ENCODE measurements around the gene PEX14. TPM values are rescaled to one million over a fixed set of nuclear protein-coding genes. Genes with fewer than 3 reads are reported as not detected.
"Not testable (repeated sequence)": the region's sequence is repeated elsewhere in the genome, so short reads cannot be mapped to it uniquely, and the experiment has no call there.

PEX14 gene
- total and polyA plus RNA-seq, 10 of the 15 experiments (the other 5 are each of a cell fraction or from before 2014, with no cell fraction given): 1.4 to 23.2 (median 12.0) TPM

- not testable (repeated sequence) for H3K4me3 ChIP-seq; BruUV-seq (replicated peaks); H4K20me1 ChIP-seq (ENCODE audit: control insufficient read depth, insufficient read depth); FAIRE-seq; H2AFZ ChIP-seq (ENCODE audit: control insufficient read depth, low read depth, low read length); H3K4me2 ChIP-seq (ENCODE audit: control insufficient read depth, insufficient read depth); ATAC-seq; H3K27ac ChIP-seq (ENCODE audit: control insufficient read depth, insufficient read depth); H3K27me3 ChIP-seq (replicated peaks in 1 of 2; ENCODE audit: control insufficient read depth in 2 of 2, insufficient read depth in 2 of 2, low read length in 1 of 2); H3K36me3 ChIP-seq (ENCODE audit: control insufficient read depth in 2 of 2, insufficient read depth in 2 of 2, low read length in 1 of 2); H3K9ac ChIP-seq (ENCODE audit: control insufficient read depth, insufficient read depth, low read length); H3K9me3 ChIP-seq (replicated peaks; ENCODE audit: control insufficient read depth, insufficient read depth, low read length); DNase-seq (ENCODE audit: low read depth, low spot score)
- intact Hi-C loops (cut with micrococcal nuclease; ENCODE audit: unreplicated experiment) (loop anchor here (2.0 to 10.0 kb wide), 3 partner anchors 99 to 435 kb away; no protein-coding TSS in a partner anchor), in situ Hi-C loops (cut with MboI) (loop anchor here (5.0 kb wide), 2 partner anchors 366 to 436 kb away; no protein-coding TSS in a partner anchor)
- Histone ChIP-seq H3K79me2 (ENCODE audit: control insufficient read depth, insufficient read depth, low read length) (peaks cover 23% of the 10 kb centered on the region), H3K4me1 (ENCODE audit: control insufficient read depth, insufficient read depth, low read length) (peaks cover 21% of the 10 kb centered on the region)
- 87% methylated on average over 12 of the region's 12 CpGs for WGBS (ENCODE audit: insufficient coverage, insufficient replicate concordance, low lambda C conversion rate, missing lambda C conversion rate)
- POLR2A ChIA-PET: interaction anchor here (0.7 to 1.6 kb wide), 2 partner anchors 9 to 11 kb away, joined by 4 to 5 read pairs; no protein-coding TSS in a partner anchor
- CTCF ChIA-PET: interaction anchor here (1.0 to 6.4 kb wide), 10 partner anchors 11 to 436 kb away, joined by 3 to 117 read pairs (median 4); no protein-coding TSS in a partner anchor
- RAD21 ChIA-PET (ENCODE audit: unreplicated experiment): interaction anchor here (1.1 to 2.6 kb wide), 2 partner anchors 12 to 506 kb away, joined by 3 to 23 read pairs; partner anchors contain the start of gene TARDBP
- SMC1A ChIA-PET (ENCODE audit: uncharacterized antibody, unreplicated experiment): interaction anchor here (1.1 to 5.3 kb wide), 4 partner anchors 10 to 405 kb away, joined by 3 to 71 read pairs (median 11); no protein-coding TSS in a partner anchor
Observed at GRCh38 chr1:10506046-10506676, 31.4 kb downstream of the PEX14 start.

GRCh38 chr1:10506677-10507047 is 31.9 kb downstream of the PEX14 start:
- ChIA-PET POLR2A (interaction anchor here (1.6 kb wide), 1 partner anchor 12 kb away, joined by 4 read pairs; no protein-coding TSS in a partner anchor), SMC1A (ENCODE audit: uncharacterized antibody, unreplicated experiment) (interaction anchor here (1.1 to 5.3 kb wide), 7 partner anchors 10 to 404 kb away, joined by 3 to 71 read pairs (median 3); no protein-coding TSS in a partner anchor), RAD21 (ENCODE audit: unreplicated experiment) (interaction anchor here (1.2 to 2.6 kb wide), 6 partner anchors 12 to 363 kb away, joined by 3 to 23 read pairs (median 4); no protein-coding TSS in a partner anchor), CTCF (interaction anchor here (0.6 to 6.4 kb wide), 22 partner anchors 11 to 531 kb away, joined by 3 to 117 read pairs (median 6); no protein-coding TSS in a partner anchor)
- peaks cover 1 to 3% of the 10 kb centered on the region in 2 experiments; a peak in 1 of 4 replicates for H3K36me3 ChIP-seq (ENCODE audit: control insufficient read depth in 2 of 2, insufficient read depth in 2 of 2, low read length in 1 of 2)
- H3K79me2 ChIP-seq (ENCODE audit: control insufficient read depth, insufficient read depth, low read length): peaks cover 28% of the 10 kb centered on the region
- no peak overlapping the region for H2AFZ ChIP-seq (ENCODE audit: control insufficient read depth, low read depth, low read length)
- H3K4me3 ChIP-seq: no peak overlapping the region
- H3K4me1 ChIP-seq (ENCODE audit: control insufficient read depth, insufficient read depth, low read length): peaks cover 26% of the 10 kb centered on the region
- WGBS (ENCODE audit: insufficient coverage, insufficient replicate concordance, low lambda C conversion rate, missing lambda C conversion rate): 93% methylated on average over 4 of the region's 4 CpGs
- no peak for FAIRE-seq
- no peaks in the 10 kb centered on the region for H3K9me3 ChIP-seq (replicated peaks; ENCODE audit: control insufficient read depth, insufficient read depth, low read length)
- no peak for ATAC-seq
- H3K9ac ChIP-seq (ENCODE audit: control insufficient read depth, insufficient read depth, low read length): no peak overlapping the region
- H3K4me2 ChIP-seq (ENCODE audit: control insufficient read depth, insufficient read depth): no peak overlapping the region
- no peak overlapping the region for H3K27ac ChIP-seq (ENCODE audit: control insufficient read depth, insufficient read depth)
- no peak for DNase-seq (ENCODE audit: low read depth, low spot score)
- intact Hi-C loops (cut with micrococcal nuclease; ENCODE audit: unreplicated experiment): loop anchor here (2.0 to 10.0 kb wide), 3 partner anchors 98 to 434 kb away; no protein-coding TSS in a partner anchor
- BruUV-seq (replicated peaks): no TSS peak
- H4K20me1 ChIP-seq (ENCODE audit: control insufficient read depth, insufficient read depth): no peaks in the 10 kb centered on the region
- H3K27me3 ChIP-seq (replicated peaks in 1 of 2; ENCODE audit: control insufficient read depth in 2 of 2, insufficient read depth in 2 of 2, low read length in 1 of 2): no peaks in the 10 kb centered on the region
- in situ Hi-C loops (cut with MboI): loop anchor here (5.0 kb wide), 2 partner anchors 366 to 436 kb away; no protein-coding TSS in a partner anchor
- TF ChIP-seq RBBP5 (conservative IDR thresholded peaks at IDR 0.05) (no peak), TBL1XR1 (IDR thresholded peaks at IDR 0.05; ENCODE audit: low read depth, low read length) (no peak), CBFB (IDR thresholded peaks at IDR 0.05; ENCODE audit: low read depth) (no peak), BACH1 (IDR thresholded peaks at IDR 0.05; ENCODE audit: borderline replicate concordance) (no peak), POLR2AphosphoS5 (IDR thresholded peaks at IDR 0.05; ENCODE audit: low read length) (no peak), ZNF592 (IDR thresholded peaks at IDR 0.05) (no peak), PBX3 (IDR thresholded peaks at IDR 0.05; ENCODE audit: insufficient replicate concordance, low read depth, low read length) (no peak)
